H1 (cell line): ENCODE results near the gene VSIR. TPM values are rescaled to one million over a fixed set of nuclear protein-coding genes. Genes with fewer than 3 reads are reported as not detected.

ENCODE experiments used
- CTCF ChIA-PET: fragments of 300-600 bp; sonication (Branson Sonifier 250); formaldehyde crosslinking; loops from one replicate; lab custom pipeline; 2021; ENCODE audit not compliant: partially characterized antibody; lab: Charles Lee
- POLR2A ChIA-PET: fragments of 300-600 bp; sonication (Branson Sonifier 250); formaldehyde crosslinking; loops from one replicate; lab custom pipeline; 2021; ENCODE audit warnings: inconsistent platforms; ENCODE audit not compliant: partially characterized antibody; lab: Charles Lee
- DNase-seq, 2 experiments: peaks; one replicate each; pipeline versions ENCODE4 v3.0.0 to v3.0.0-alpha.2; 2010 to 2022; ENCODE audit warnings: low spot score in 2 of 2, low read depth in 1 of 2, mixed read lengths in 1 of 2
- FAIRE-seq: peaks from 2 replicates; lab custom pipeline; 2011; peaks lifted over from hg19 to GRCh38; lab: Jason Lieb, UNC
- H2AFZ ChIP-seq: 2 replicates; pipeline ENCODE4 v1.8.1; 2012; ENCODE audit warnings: low read length, inconsistent platforms
- H2AK5ac ChIP-seq: 2 replicates; pipeline ENCODE4 v1.6.1; 2013; ENCODE audit warnings: low read depth, low read length
- H2BK120ac ChIP-seq: replicated peaks from 2 replicates; pipeline ENCODE3; 2013; ENCODE audit warnings: low read depth, low read length, inconsistent platforms
- H2BK12ac ChIP-seq: 2 replicates; pipeline ENCODE4 v1.6.1; 2013; ENCODE audit warnings: low read depth, low read length
- H2BK15ac ChIP-seq: 2 replicates; pipeline ENCODE4 v1.6.1; 2013; ENCODE audit warnings: low read length
- H2BK20ac ChIP-seq: 2 replicates; pipeline ENCODE4 v1.6.1; 2013; ENCODE audit warnings: low read length
- H2BK5ac ChIP-seq: 2 replicates; pipeline ENCODE4 v1.6.1; 2013; ENCODE audit warnings: low read depth, low read length
- H3K14ac ChIP-seq: 2 replicates; pipeline ENCODE4 v1.6.1; 2013; ENCODE audit warnings: inconsistent platforms; ENCODE audit not compliant: insufficient read length
- H3K18ac ChIP-seq: 2 replicates; pipeline ENCODE4 v1.6.1; 2013; ENCODE audit warnings: low read length; ENCODE audit errors: extremely low read depth
- H3K23ac ChIP-seq: 2 replicates; pipeline ENCODE4 v1.6.1; 2013; ENCODE audit warnings: inconsistent platforms; ENCODE audit not compliant: insufficient read length
- H3K23me2 ChIP-seq: 2 replicates; pipeline ENCODE4 v1.6.1; 2013; ENCODE audit warnings: low read depth, low read length
- H3K27ac ChIP-seq: 2 replicates; pipeline ENCODE4 v1.6.1; 2011; ENCODE audit warnings: low read depth, low read length, inconsistent platforms
- H3K27me3 ChIP-seq, 4 experiments: replicated peaks in 1 of 4; 1 replicate in 1 of 4; 2 replicates in 3 of 4; pipeline versions ENCODE4 v1.6.1 to v1.8.1; 2011 to 2013; ENCODE audit warnings: low read length in 3 of 4, mild to moderate bottlenecking in 3 of 4, inconsistent platforms in 2 of 4, mixed read lengths in 2 of 4, moderate library complexity in 1 of 4; ENCODE audit not compliant: control insufficient read depth in 3 of 4, insufficient read depth in 3 of 4; ENCODE audit errors: extremely low read depth in 1 of 4
- H3K36me3 ChIP-seq, 4 experiments: 2 replicates each; pipeline versions ENCODE4 v1.6.1 to v1.8.1; 2011 to 2013; ENCODE audit warnings: mild to moderate bottlenecking in 4 of 4, low read length in 3 of 4, moderate library complexity in 2 of 4, control low read depth in 1 of 4, inconsistent platforms in 1 of 4; ENCODE audit not compliant: insufficient read depth in 4 of 4, control insufficient read depth in 2 of 4
- H3K4ac ChIP-seq: replicated peaks from 2 replicates; pipeline ENCODE3; 2013; ENCODE audit warnings: low read length, low read depth, mixed read lengths, inconsistent platforms; ENCODE audit not compliant: insufficient read length
- H3K4me1 ChIP-seq, 4 experiments: replicated peaks in 1 of 4; 1 replicate in 1 of 4; 2 replicates in 3 of 4; pipeline versions ENCODE4 v1.6.1 to v1.8.1; 2011 to 2013; ENCODE audit warnings: low read length in 3 of 4, inconsistent platforms in 2 of 4, mixed read lengths in 1 of 4; ENCODE audit not compliant: insufficient read depth in 4 of 4, control insufficient read depth in 3 of 4
- H3K4me2 ChIP-seq, 2 experiments: 2 replicates each; pipeline versions ENCODE4 v1.6.1 to v1.8.1; 2011 to 2013; ENCODE audit warnings: low read depth in 2 of 2, low read length in 2 of 2, control low read depth in 1 of 2, inconsistent platforms in 1 of 2, mild to moderate bottlenecking in 1 of 2; ENCODE audit not compliant: insufficient read depth in 1 of 2
- H3K4me3 ChIP-seq, 4 experiments: fragments of 200-600, 300-600 bp in 1 of 4; sonication (generic), shearing (Covaris generic), sonication (Bioruptor Twin) in 1 of 4; 2 replicates each; pipeline versions ENCODE4 v1.5.1 to v1.8.1; 2011 to 2016; ENCODE audit warnings: low read length in 4 of 4, low read depth in 3 of 4, control low read depth in 2 of 4, inconsistent platforms in 2 of 4, mild to moderate bottlenecking in 2 of 4, mixed read lengths in 1 of 4, moderate library complexity in 1 of 4; ENCODE audit not compliant: insufficient read depth in 2 of 4; ENCODE audit errors: extremely low read depth in 1 of 4
- H3K56ac ChIP-seq: replicated peaks from 2 replicates; pipeline ENCODE3; 2013; ENCODE audit warnings: low read depth, mild to moderate bottlenecking, mixed read lengths, low read length, inconsistent platforms; ENCODE audit not compliant: insufficient read length
- H3K79me1 ChIP-seq: 2 replicates; pipeline ENCODE4 v1.6.1; 2013; ENCODE audit warnings: low read depth, low read length, control low read depth
- H3K79me2 ChIP-seq, 2 experiments: 2 replicates each; pipeline versions ENCODE4 v1.6.1 to v1.8.1; 2012 to 2013; ENCODE audit warnings: low read length in 2 of 2, mild to moderate bottlenecking in 2 of 2, inconsistent platforms in 1 of 2; ENCODE audit not compliant: insufficient read depth in 2 of 2, control insufficient read depth in 1 of 2
- H3K9ac ChIP-seq, 4 experiments: replicated peaks in 1 of 4; 1 replicate in 1 of 4; 2 replicates in 3 of 4; pipeline versions ENCODE4 v1.6.1 to v1.8.1; 2011 to 2013; ENCODE audit warnings: low read depth in 3 of 4, low read length in 3 of 4, control low read depth in 2 of 4, mild to moderate bottlenecking in 2 of 4, moderate library complexity in 2 of 4, inconsistent platforms in 1 of 4; ENCODE audit errors: extremely low read depth in 1 of 4
- H3K9me3 ChIP-seq, 2 experiments: 2 replicates each; pipeline versions ENCODE4 v1.6.1 to v1.8.1; 2012 to 2013; ENCODE audit warnings: mild to moderate bottlenecking in 2 of 2, moderate library complexity in 2 of 2, control low read depth in 1 of 2, inconsistent platforms in 1 of 2, low read depth in 1 of 2, low read length in 1 of 2, mixed read lengths in 1 of 2; ENCODE audit not compliant: insufficient read depth in 2 of 2
- H4K20me1 ChIP-seq, 2 experiments: replicated peaks in 1 of 2; 2 replicates each; pipeline versions ENCODE3 to v1.8.1; 2011 to 2013; ENCODE audit warnings: inconsistent platforms in 2 of 2, low read length in 2 of 2, mild to moderate bottlenecking in 1 of 2; ENCODE audit not compliant: insufficient read depth in 2 of 2, control insufficient read depth in 1 of 2
- H4K5ac ChIP-seq: 2 replicates; pipeline ENCODE4 v1.6.1; 2013; ENCODE audit warnings: low read length, low read depth, mixed read lengths, inconsistent platforms; ENCODE audit not compliant: insufficient read length
- H4K8ac ChIP-seq: 2 replicates; pipeline ENCODE4 v1.8.0; 2013; ENCODE audit warnings: mild to moderate bottlenecking, moderate library complexity, low read length, inconsistent platforms; ENCODE audit not compliant: insufficient read depth; ENCODE audit errors: extremely low read depth
- H4K91ac ChIP-seq: replicated peaks from 2 replicates; pipeline ENCODE3; 2013; ENCODE audit warnings: low read length, mixed read lengths, inconsistent platforms; ENCODE audit not compliant: insufficient read length
- CBX8 ChIP-seq: fragments of 300-800, 300-1000 bp; sonication (generic); IDR thresholded peaks from 2 replicates; pipeline ENCODE4 v1.7.1; 2016; ENCODE audit warnings: low read depth, low read length, borderline replicate concordance
- CHD2 ChIP-seq: IDR thresholded peaks from 2 replicates; pipeline ENCODE4 v1.6.1; 2012; ENCODE audit warnings: low read length, improper control_type of control experiment
- JUN ChIP-seq: IDR thresholded peaks from 2 replicates; pipeline ENCODE4 v1.6.1; 2011; ENCODE audit warnings: low read depth, mild to moderate bottlenecking, improper control_type of control experiment, low read length
- KDM5A ChIP-seq: fragments of 200-600 bp; IDR thresholded peaks from 2 replicates; pipeline ENCODE4 v1.7.1; 2012; ENCODE audit warnings: mild to moderate bottlenecking, low read length, inconsistent platforms, mixed read lengths
- RNF2 ChIP-seq: fragments of 200-900, 300-1000 bp; sonication (generic); IDR thresholded peaks from 2 replicates; pipeline ENCODE4 v1.7.1; 2016; ENCODE audit warnings: borderline replicate concordance, low read depth, mild to moderate bottlenecking, antibody characterized with exemption, low read length; ENCODE audit not compliant: poor library complexity, severe bottlenecking; ENCODE audit errors: missing control alignments
- SAP30 ChIP-seq: fragments of 300-600 bp; sonication (generic); IDR thresholded peaks from 2 replicates; pipeline ENCODE4 v1.7.1; 2012; ENCODE audit warnings: low read length, moderate library complexity, mild to moderate bottlenecking, inconsistent platforms; ENCODE audit not compliant: insufficient read depth, insufficient replicate concordance
- SP1 ChIP-seq: IDR thresholded peaks from 2 replicates; pipeline ENCODE4 v1.6.1; 2011; ENCODE audit warnings: low read depth, low read length
- SP2 ChIP-seq: IDR thresholded peaks from 2 replicates; pipeline ENCODE4 v1.6.1; 2012; ENCODE audit warnings: mild to moderate bottlenecking, low read length, inconsistent platforms
- YY1 ChIP-seq: IDR thresholded peaks from 2 replicates; pipeline ENCODE4 v1.6.1; 2011; ENCODE audit warnings: low read depth, mild to moderate bottlenecking, low read length
- WGBS, 2 experiments: shearing (Covaris generic) in 1 of 2; methylation state at CpG; one replicate each; pipeline versions ENCODE4 v1.1.6 to v1.1.7; 2013 to 2015; ENCODE audit warnings: low lambda C conversion rate in 2 of 2, mixed read lengths in 2 of 2, inconsistent platforms in 1 of 2, low coverage in 1 of 2, missing lambda C conversion rate in 1 of 2; ENCODE audit not compliant: insufficient replicate concordance in 2 of 2, insufficient coverage in 1 of 2, insufficient read length in 1 of 2; ENCODE audit errors: extremely low coverage in 1 of 2, missing lambda C conversion rate in 1 of 2; 5-methylcytosine and 5-hydroxymethylcytosine counted together
- polyA plus RNA-seq, 7 experiments: library from polyadenylated mRNA; depleted of rRNA in 3 of 7; stranded (reverse) in 5 of 7; unstranded in 2 of 7; fragments of >200 nt in 5 of 7; fragments of 200-250 nt in 2 of 7; gene quantifications; 1 replicate in 5 of 7; 2 replicates in 1 of 7; 4 replicates in 1 of 7; pipeline versions ENCODE4 v1.2.1 to v1.2.3, GENCODE V29; 2011 to 2013; ENCODE audit warnings: missing spikeins in 2 of 7, mixed read lengths in 2 of 7
- total RNA-seq: library from RNA; stranded (reverse); fragmentation: NEBNext Ultra II Directional; extraction: Animal tissue kit (Norgen Biotek cat#: 25700); gene quantifications from 2 replicates; pipeline ENCODE4 v1.2.1, GENCODE V29; 2021

VSIR gene
- total and polyA plus RNA-seq, 2 of the 8 experiments (the other 6 are each of a cell fraction or from before 2014, with no cell fraction given), result 0.33 TPM; not detected in 1

DNA sequence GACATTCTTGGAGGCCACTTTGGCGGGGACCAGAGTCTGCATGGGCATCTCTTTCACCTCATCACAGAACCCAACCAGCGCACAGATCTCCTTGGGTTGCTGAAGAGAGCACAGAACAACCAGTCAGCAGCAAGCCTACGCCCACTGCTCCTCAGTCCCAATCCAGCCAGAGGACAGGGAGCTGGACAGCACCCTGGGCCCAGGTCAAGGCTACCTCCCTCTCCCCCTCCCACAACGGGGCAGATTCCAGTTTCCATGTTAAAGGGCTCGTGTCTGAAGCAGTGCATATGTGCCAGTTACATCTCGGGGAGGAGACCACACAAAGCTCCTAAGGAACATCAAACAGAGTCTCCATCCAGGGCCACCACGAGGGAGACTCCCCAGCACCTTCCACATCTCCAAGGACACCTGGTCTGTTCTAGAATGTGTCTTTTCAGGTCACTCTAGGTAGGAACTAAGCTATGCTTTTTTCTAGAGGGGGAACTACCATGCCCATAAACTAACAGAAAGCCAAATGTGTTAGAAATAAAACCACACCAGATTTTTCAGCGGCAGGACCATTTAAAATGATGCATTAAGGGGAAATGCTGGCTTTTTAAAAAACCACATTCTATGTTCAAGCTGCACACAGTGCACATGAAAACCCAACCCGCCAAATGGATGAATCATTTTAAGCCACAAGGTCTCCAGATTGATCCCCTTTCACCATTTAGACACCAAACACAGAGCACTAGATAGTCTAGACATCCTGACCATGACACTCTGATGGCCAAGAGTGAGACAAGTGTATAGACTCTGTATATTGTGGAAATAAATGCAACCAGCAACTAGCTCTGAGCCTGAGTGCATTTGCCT, 48.8 kb upstream of the VSIR start:
- no peak overlapping the region for H3K27ac ChIP-seq
- H3K14ac ChIP-seq, result no peak overlapping the region

More for the DNA sequence above, 48.8 kb upstream of the VSIR start:
- Histone ChIP-seq H3K4ac (no peak overlapping the region), H4K5ac (no peak overlapping the region), H3K9me3 (no peaks in the 10 kb centered on the region), H2BK120ac (no peak overlapping the region), H2BK15ac (no peak overlapping the region), H3K79me2 (no peaks in the 10 kb centered on the region), H3K18ac (no peak overlapping the region), H3K23me2 (no peaks in the 10 kb centered on the region), H3K27me3 (no peaks in the 10 kb centered on the region), H2AFZ (no peak overlapping the region), H3K79me1 (peaks cover 2% of the 10 kb centered on the region; the same call in 1 of the 2 replicates), H3K56ac (no peak overlapping the region), H3K4me1 (peaks cover 0 to 2% (median 0%) of the 10 kb centered on the region in 4 experiments; a peak in 1 of 7 replicates), H4K91ac (no peak overlapping the region), H2BK12ac (no peak overlapping the region), H2BK20ac (no peak overlapping the region), H4K20me1 (peaks cover 3 to 11% of the 10 kb centered on the region in 2 experiments), H4K8ac (no peak overlapping the region), H3K4me3 (no peak overlapping the region), H3K9ac (no peak overlapping the region), H3K23ac (no peak overlapping the region), H3K4me2 (no peak overlapping the region), H2AK5ac (no peak overlapping the region), H2BK5ac (no peak overlapping the region), H3K36me3 (peaks cover 56 to 96% (median 83%) of the 10 kb centered on the region in 4 experiments)
- ChIA-PET CTCF (interaction anchor here (0.6 to 1.7 kb wide), 5 partner anchors 11 to 172 kb away, joined by 3 to 5 read pairs (median 3); no protein-coding TSS in a partner anchor), POLR2A (interaction anchor here (0.9 to 1.7 kb wide), 2 partner anchors 8 to 15 kb away, joined by 4 to 5 read pairs; no protein-coding TSS in a partner anchor)
- DNase-seq, result no peak
- TF ChIP-seq JUN, result no peak
- TF ChIP-seq RNF2, result no peak
- no peak for TF ChIP-seq YY1
- TF ChIP-seq CHD2, result no peak
- TF ChIP-seq KDM5A, result no peak
- TF ChIP-seq CBX8, result no peak
- TF ChIP-seq SP1, result no peak
- no peak for TF ChIP-seq SP2
- no peak for TF ChIP-seq SAP30
- 90% methylated on average over 9 of the region's 9 CpGs; no CpG with 5 or more reads in 1 of the 2 experiments for WGBS, 2 experiments
- FAIRE-seq, result no peak
